ENCODE results near the gene SLC5A2. TPM values are rescaled to one million over a fixed set of nuclear protein-coding genes. Genes with fewer than 3 reads are reported as not detected.
"Not testable (repeated sequence)": the region's sequence is repeated elsewhere in the genome, so short reads cannot be mapped to it uniquely, and the experiment has no call there.

SLC5A2 gene
- total RNA-seq, 1 experiment from 2014 or later = 0.45 TPM

- Histone ChIP-seq H3K4me3 (ENCODE audit: insufficient read depth, low read depth, low read length) (no peak overlapping the region), H3K27me3 (ENCODE audit: control insufficient read depth, insufficient read depth, low read length) (peaks cover 33% of the 10 kb centered on the region), H3K36me3 (replicated peaks; ENCODE audit: control insufficient read depth, insufficient read depth, low read length) (no peaks in the 10 kb centered on the region)
- no peak for DNase-seq
Observed at GRCh38 chr16:31531096-31531495, 48.2 kb downstream of the SLC5A2 start.

- Histone ChIP-seq H3K36me3 (replicated peaks; ENCODE audit: control insufficient read depth, insufficient read depth, low read length) (no peaks in the 10 kb centered on the region), H3K4me3 (ENCODE audit: insufficient read depth, low read depth, low read length) (no peak overlapping the region), H3K27me3 (ENCODE audit: control insufficient read depth, insufficient read depth, low read length) (peaks cover 37% of the 10 kb centered on the region)
- DNase-seq = no peak
Observed at GRCh38 chr16:31532120-31532519, 49.2 kb downstream of the SLC5A2 start.

GRCh38 chr16:31532896-31533295, 50.0 kb downstream of the SLC5A2 start:
- Histone ChIP-seq H3K27me3 (ENCODE audit: control insufficient read depth, insufficient read depth, low read length) (peaks cover 40% of the 10 kb centered on the region), H3K36me3 (replicated peaks; ENCODE audit: control insufficient read depth, insufficient read depth, low read length) (no peaks in the 10 kb centered on the region), H3K4me3 (ENCODE audit: insufficient read depth, low read depth, low read length) (no peak overlapping the region)
- no peak for DNase-seq

GRCh38 chr16:31535737-31536136, 52.8 kb downstream of the SLC5A2 start:
- H3K36me3 ChIP-seq (replicated peaks; ENCODE audit: control insufficient read depth, insufficient read depth, low read length) = no peaks in the 10 kb centered on the region
- DNase-seq = no peak
- no peak overlapping the region for H3K4me3 ChIP-seq (ENCODE audit: insufficient read depth, low read depth, low read length)
- H3K27me3 ChIP-seq (ENCODE audit: control insufficient read depth, insufficient read depth, low read length) = peaks cover 13% of the 10 kb centered on the region

GRCh38 chr16:31536804-31537361, 54.0 kb downstream of the SLC5A2 start:
- Histone ChIP-seq H3K4me3 (ENCODE audit: insufficient read depth, low read depth, low read length) (peak overlapping the region; percentile 39), H3K36me3 (replicated peaks; ENCODE audit: control insufficient read depth, insufficient read depth, low read length) (no peaks in the 10 kb centered on the region), H3K27me3 (ENCODE audit: control insufficient read depth, insufficient read depth, low read length) (peaks cover 7% of the 10 kb centered on the region)
- DNase-seq = no peak

GRCh38 chr16:31537362-31538242, 54.7 kb downstream of the SLC5A2 start:
- DNase-seq = peak; percentile 82
- peak overlapping the region; percentile 39 for H3K4me3 ChIP-seq (ENCODE audit: insufficient read depth, low read depth, low read length)
- H3K27me3 ChIP-seq (ENCODE audit: control insufficient read depth, insufficient read depth, low read length) = peaks cover 7% of the 10 kb centered on the region
- H3K36me3 ChIP-seq (replicated peaks; ENCODE audit: control insufficient read depth, insufficient read depth, low read length) = no peaks in the 10 kb centered on the region

GRCh38 chr16:31538243-31538598, 55.3 kb downstream of the SLC5A2 start:
- H3K4me3 ChIP-seq (ENCODE audit: insufficient read depth, low read depth, low read length); H3K27me3 ChIP-seq (ENCODE audit: control insufficient read depth, insufficient read depth, low read length); DNase-seq; H3K36me3 ChIP-seq (replicated peaks; ENCODE audit: control insufficient read depth, insufficient read depth, low read length): not testable (repeated sequence)

GRCh38 chr16:31539762-31540161, 56.8 kb downstream of the SLC5A2 start:
- not testable (repeated sequence) for H3K27me3 ChIP-seq (ENCODE audit: control insufficient read depth, insufficient read depth, low read length); H3K4me3 ChIP-seq (ENCODE audit: insufficient read depth, low read depth, low read length); H3K36me3 ChIP-seq (replicated peaks; ENCODE audit: control insufficient read depth, insufficient read depth, low read length); DNase-seq

Other genes starting within 250 kb of the SLC5A2 start
- gene ITGAM, start 223.1 kb upstream of the SLC5A2 start, total RNA-seq (2014; rRNA removed; shearing (Covaris generic)) = 0.04 TPM in 1 of 2 replicates, not detected in the other
- 0.26 and 0.80 TPM in 2 replicates for gene ITGAX, start 127.9 kb upstream of the SLC5A2 start, total RNA-seq (2014; rRNA removed; shearing (Covaris generic))
- gene ITGAD, start 89.8 kb upstream of the SLC5A2 start, total RNA-seq (2014; rRNA removed; shearing (Covaris generic)) = not detected in 2 replicates
- gene COX6A2, start 54.8 kb upstream of the SLC5A2 start, total RNA-seq (2014; rRNA removed; shearing (Covaris generic)) = not detected in 2 replicates
- gene ZNF843, start 40.3 kb upstream of the SLC5A2 start, total RNA-seq (2014; rRNA removed; shearing (Covaris generic)) = 0.17 and 0.33 TPM in 2 replicates
- 8.0 and 11.6 TPM in 2 replicates for gene ARMC5, start 23.6 kb upstream of the SLC5A2 start, total RNA-seq (2014; rRNA removed; shearing (Covaris generic))
- gene TGFB1I1, start 11.0 kb upstream of the SLC5A2 start, total RNA-seq (2014; rRNA removed; shearing (Covaris generic)) = 3.0 and 3.1 TPM in 2 replicates
- gene RUSF1, start 25.3 kb downstream of the SLC5A2 start, total RNA-seq (2014; rRNA removed; shearing (Covaris generic)) = 44.7 and 66.9 TPM in 2 replicates
- 0.62 and 3.3 TPM in 2 replicates for gene AHSP, start 44.8 kb downstream of the SLC5A2 start, total RNA-seq (2014; rRNA removed; shearing (Covaris generic))